Fibroblast of pulmonary artery (primary cell): ENCODE data around the gene FBXW9.

ENCODE experiments used
- DNase-seq: peaks from one replicate; pipeline ENCODE4 v3.0.0-alpha.2; 2010; ENCODE audit warnings: low read depth
- H3K4me3 ChIP-seq: replicated peaks from 2 replicates; pipeline ENCODE4 v1.5.1; 2011; ENCODE audit warnings: low read depth, mild to moderate bottlenecking, control low read depth, low read length, moderate library complexity
- TF ChIP-seq, protein P1 (sequence below): IDR thresholded peaks from 2 replicates; pipeline ENCODE4 v1.5.1; 2011; ENCODE audit warnings: mild to moderate bottlenecking, control low read depth, low read length, inconsistent platforms; ENCODE audit errors: missing control alignments

Gene FBXW9

DNA sequence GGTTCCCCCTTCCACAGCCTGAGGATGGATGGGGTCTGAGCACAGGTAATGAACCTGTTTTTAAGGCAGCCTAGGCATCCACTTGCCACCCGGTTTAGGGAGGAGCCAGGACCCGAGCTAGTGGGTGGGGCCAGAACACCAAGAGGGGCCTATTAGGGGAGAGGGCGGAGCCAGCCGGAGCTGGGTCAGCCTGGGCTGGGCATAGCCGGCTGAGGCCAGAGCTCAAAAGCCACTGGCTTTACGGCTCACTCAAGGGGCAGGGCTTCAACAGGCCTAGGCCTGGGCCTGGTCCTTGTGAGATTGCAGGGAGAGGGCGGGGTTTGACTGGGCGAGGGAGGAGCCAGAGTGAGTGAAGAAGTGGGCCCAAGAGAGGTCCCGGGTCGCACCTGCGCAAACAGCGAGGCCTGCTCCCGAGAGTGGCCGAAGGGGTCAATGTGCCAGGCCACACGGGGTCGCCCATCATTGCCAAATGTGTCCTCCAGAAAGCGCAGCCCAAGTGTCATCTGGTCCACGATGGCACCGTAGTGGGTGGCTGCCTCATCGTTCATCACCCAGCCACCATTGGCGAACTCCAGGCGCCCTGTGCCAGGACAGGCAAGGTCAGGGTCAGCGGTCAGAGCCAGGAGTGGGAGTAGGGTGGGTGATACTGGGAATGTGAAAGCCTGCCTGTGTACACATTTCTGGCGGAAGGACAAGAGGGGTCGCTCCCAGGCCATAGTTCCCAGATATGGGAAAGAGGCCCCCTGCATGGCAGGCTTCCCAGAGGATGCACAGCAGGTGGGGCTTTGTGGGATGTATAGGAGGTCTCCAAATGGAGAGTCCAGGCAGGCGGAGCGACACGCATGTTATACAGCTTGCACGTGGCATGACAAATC lies 31.8 kb downstream of the FBXW9 start:
- H3K4me3 ChIP-seq = no peak overlapping the region
- DNase-seq = no peak
- TF ChIP-seq, protein P1, sequence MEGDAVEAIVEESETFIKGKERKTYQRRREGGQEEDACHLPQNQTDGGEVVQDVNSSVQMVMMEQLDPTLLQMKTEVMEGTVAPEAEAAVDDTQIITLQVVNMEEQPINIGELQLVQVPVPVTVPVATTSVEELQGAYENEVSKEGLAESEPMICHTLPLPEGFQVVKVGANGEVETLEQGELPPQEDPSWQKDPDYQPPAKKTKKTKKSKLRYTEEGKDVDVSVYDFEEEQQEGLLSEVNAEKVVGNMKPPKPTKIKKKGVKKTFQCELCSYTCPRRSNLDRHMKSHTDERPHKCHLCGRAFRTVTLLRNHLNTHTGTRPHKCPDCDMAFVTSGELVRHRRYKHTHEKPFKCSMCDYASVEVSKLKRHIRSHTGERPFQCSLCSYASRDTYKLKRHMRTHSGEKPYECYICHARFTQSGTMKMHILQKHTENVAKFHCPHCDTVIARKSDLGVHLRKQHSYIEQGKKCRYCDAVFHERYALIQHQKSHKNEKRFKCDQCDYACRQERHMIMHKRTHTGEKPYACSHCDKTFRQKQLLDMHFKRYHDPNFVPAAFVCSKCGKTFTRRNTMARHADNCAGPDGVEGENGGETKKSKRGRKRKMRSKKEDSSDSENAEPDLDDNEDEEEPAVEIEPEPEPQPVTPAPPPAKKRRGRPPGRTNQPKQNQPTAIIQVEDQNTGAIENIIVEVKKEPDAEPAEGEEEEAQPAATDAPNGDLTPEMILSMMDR = no peak

DNA sequence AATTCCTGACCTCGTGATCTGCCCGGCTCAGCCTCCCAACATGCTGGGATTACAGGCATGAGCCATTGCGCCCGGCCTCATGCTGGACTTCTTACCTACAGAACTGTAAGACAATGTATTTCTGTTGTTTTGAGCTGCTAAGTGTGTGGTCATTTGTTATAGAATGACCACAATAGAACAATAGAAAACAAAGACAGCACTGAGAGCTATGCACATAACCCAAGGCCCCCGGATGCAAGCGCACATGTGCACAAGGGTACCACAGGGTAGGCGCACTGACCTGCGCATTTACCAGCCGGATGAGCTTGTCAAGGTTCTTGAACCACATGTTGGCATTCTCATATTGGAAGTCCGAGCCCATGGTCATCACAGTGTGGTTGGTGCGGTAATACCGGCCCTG lies 35.5 kb downstream of the FBXW9 start:
- TF ChIP-seq, protein P1 = no peak
- H3K4me3 ChIP-seq = no peak overlapping the region

DNA sequence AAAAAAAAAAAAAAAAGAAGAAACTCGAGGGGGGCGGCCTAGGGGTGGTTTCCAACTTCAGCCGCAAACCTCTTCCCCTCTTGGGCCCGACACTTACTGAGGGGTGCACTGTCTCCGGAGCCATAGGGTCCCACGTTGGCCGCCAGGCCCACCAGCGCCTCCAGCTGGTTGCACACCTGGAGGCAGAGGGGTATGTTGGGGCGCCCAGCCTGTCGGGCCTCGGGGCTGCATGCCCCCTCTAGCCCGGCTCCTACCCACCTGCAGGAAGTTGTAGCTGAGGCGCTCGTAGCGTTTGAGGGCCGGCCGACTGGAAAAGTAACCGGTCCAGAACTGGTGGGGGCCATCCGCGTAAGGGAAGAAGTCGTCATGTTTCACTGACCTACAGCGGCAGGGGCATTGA lies 38.5 kb downstream of the FBXW9 start:
- TF ChIP-seq, protein P1 = no peak
- DNase-seq = no peak
- H3K4me3 ChIP-seq = no peak overlapping the region

More for the DNA sequence above, 35.5 kb downstream of the FBXW9 start:
- DNase-seq = no peak

DNA sequence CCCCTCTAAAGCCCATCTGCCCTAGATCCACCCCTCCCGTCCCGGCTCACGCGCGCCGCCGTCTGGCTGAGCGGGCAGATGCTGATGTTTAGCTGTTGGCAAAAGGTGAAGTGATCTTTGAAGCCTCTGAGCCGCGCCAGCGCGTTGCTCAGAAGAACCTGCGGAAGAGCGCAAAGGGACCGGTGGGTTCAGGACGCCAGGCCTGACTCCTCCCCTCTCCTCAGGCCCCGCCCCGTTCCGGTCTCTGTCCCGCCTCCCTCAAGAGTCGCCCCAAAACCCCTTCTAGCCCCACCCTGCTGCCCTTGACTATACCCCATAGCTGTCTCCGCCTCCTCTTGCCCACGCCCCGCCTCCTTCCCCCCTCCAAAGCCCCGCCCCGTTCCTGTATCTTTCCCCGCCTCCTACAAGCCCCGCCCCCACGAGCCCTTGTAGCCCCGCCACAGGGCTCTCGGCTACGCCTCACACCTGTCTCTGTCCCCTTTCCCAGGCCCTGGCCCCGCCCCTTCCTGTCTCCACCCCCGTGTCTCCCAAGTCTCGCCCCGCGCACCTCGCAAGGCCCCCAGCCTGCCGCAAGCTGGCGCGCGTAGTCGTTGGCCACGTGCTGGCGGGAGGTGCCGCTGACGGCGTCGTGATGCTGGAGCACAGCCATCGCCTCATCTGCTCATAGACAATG lies 39.4 kb downstream of the FBXW9 start:
- no peak overlapping the region for H3K4me3 ChIP-seq
- TF ChIP-seq, protein P1 = no peak
- no peak for DNase-seq

DNA sequence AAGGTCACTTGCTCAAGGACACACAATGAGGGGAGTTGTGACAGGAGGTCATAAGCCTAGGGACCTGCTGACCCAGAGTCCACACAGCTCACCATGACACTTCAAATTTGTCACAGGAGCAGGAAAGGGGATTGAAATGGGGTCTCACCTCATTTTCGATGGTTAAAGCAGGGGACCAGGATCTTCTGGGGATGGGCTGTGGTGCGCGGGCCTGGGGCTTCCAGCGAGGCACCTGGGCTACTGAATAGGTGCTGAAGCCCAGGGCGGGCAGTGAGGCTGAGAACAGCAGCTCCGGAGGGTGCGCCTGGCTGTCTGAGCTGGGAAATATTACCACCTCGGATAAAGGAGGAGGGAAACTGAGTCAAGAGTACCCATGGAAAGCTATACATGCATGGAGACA lies 40.9 kb downstream of the FBXW9 start:
- TF ChIP-seq, protein P1 = no peak
- DNase-seq = no peak
- H3K4me3 ChIP-seq = no peak overlapping the region

DNA sequence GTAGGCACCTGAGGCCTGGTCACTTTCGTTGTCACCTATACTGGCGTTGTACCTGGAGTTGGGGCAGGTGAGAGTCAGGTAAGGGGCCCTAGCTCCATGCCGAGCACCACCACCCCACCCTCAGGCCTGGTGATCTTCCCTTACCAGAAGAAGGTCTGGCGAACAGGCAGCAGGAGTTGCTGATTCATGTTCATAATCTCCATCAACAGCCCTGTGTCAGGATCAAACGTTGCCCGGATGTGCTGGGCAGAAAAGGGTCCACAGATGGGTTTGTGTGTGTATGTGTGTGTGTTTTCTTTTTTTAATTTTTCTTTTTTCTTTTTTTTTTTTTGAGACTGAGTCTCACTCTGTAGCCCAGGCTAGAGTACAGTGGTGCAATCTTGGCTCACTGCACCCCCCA lies 44.2 kb downstream of the FBXW9 start:
- TF ChIP-seq, protein P1 = no peak
- no peak overlapping the region for H3K4me3 ChIP-seq
- DNase-seq = no peak
